H1 (cell line): ENCODE measurements around the gene BRD7. TPM values are rescaled to one million over a fixed set of nuclear protein-coding genes. Genes with fewer than 3 reads are reported as not detected.

Experiments used
- CTCF ChIA-PET: fragments of 300-600 bp; sonication (Branson Sonifier 250); formaldehyde crosslinking; loops from one replicate; lab custom pipeline; 2021; ENCODE audit not compliant: partially characterized antibody; lab: Charles Lee
- POLR2A ChIA-PET: fragments of 300-600 bp; sonication (Branson Sonifier 250); formaldehyde crosslinking; loops from one replicate; lab custom pipeline; 2021; ENCODE audit warnings: inconsistent platforms; ENCODE audit not compliant: partially characterized antibody; lab: Charles Lee
- DNase-seq, 2 experiments: peaks; one replicate each; pipeline versions ENCODE4 v3.0.0 to v3.0.0-alpha.2; 2010 to 2022; ENCODE audit warnings: low spot score in 2 of 2, low read depth in 1 of 2, mixed read lengths in 1 of 2
- FAIRE-seq: peaks from 2 replicates; lab custom pipeline; 2011; peaks lifted over from hg19 to GRCh38; lab: Jason Lieb, UNC
- H2AFZ ChIP-seq: 2 replicates; pipeline ENCODE4 v1.8.1; 2012; ENCODE audit warnings: low read length, inconsistent platforms
- H2AK5ac ChIP-seq: 2 replicates; pipeline ENCODE4 v1.6.1; 2013; ENCODE audit warnings: low read depth, low read length
- H2BK120ac ChIP-seq: replicated peaks from 2 replicates; pipeline ENCODE3; 2013; ENCODE audit warnings: low read depth, low read length, inconsistent platforms
- H2BK12ac ChIP-seq: 2 replicates; pipeline ENCODE4 v1.6.1; 2013; ENCODE audit warnings: low read depth, low read length
- H2BK15ac ChIP-seq: 2 replicates; pipeline ENCODE4 v1.6.1; 2013; ENCODE audit warnings: low read length
- H2BK20ac ChIP-seq: 2 replicates; pipeline ENCODE4 v1.6.1; 2013; ENCODE audit warnings: low read length
- H2BK5ac ChIP-seq: 2 replicates; pipeline ENCODE4 v1.6.1; 2013; ENCODE audit warnings: low read depth, low read length
- H3K14ac ChIP-seq: 2 replicates; pipeline ENCODE4 v1.6.1; 2013; ENCODE audit warnings: inconsistent platforms; ENCODE audit not compliant: insufficient read length
- H3K18ac ChIP-seq: 2 replicates; pipeline ENCODE4 v1.6.1; 2013; ENCODE audit warnings: low read length; ENCODE audit errors: extremely low read depth
- H3K23ac ChIP-seq: 2 replicates; pipeline ENCODE4 v1.6.1; 2013; ENCODE audit warnings: inconsistent platforms; ENCODE audit not compliant: insufficient read length
- H3K23me2 ChIP-seq: 2 replicates; pipeline ENCODE4 v1.6.1; 2013; ENCODE audit warnings: low read depth, low read length
- H3K27ac ChIP-seq: 2 replicates; pipeline ENCODE4 v1.6.1; 2011; ENCODE audit warnings: low read depth, low read length, inconsistent platforms
- H3K27me3 ChIP-seq, 4 experiments: replicated peaks in 1 of 4; 1 replicate in 1 of 4; 2 replicates in 3 of 4; pipeline versions ENCODE4 v1.6.1 to v1.8.1; 2011 to 2013; ENCODE audit warnings: low read length in 3 of 4, mild to moderate bottlenecking in 3 of 4, inconsistent platforms in 2 of 4, mixed read lengths in 2 of 4, moderate library complexity in 1 of 4; ENCODE audit not compliant: control insufficient read depth in 3 of 4, insufficient read depth in 3 of 4; ENCODE audit errors: extremely low read depth in 1 of 4
- H3K36me3 ChIP-seq, 4 experiments: 2 replicates each; pipeline versions ENCODE4 v1.6.1 to v1.8.1; 2011 to 2013; ENCODE audit warnings: mild to moderate bottlenecking in 4 of 4, low read length in 3 of 4, moderate library complexity in 2 of 4, control low read depth in 1 of 4, inconsistent platforms in 1 of 4; ENCODE audit not compliant: insufficient read depth in 4 of 4, control insufficient read depth in 2 of 4
- H3K4ac ChIP-seq: replicated peaks from 2 replicates; pipeline ENCODE3; 2013; ENCODE audit warnings: low read length, low read depth, mixed read lengths, inconsistent platforms; ENCODE audit not compliant: insufficient read length
- H3K4me1 ChIP-seq, 4 experiments: replicated peaks in 1 of 4; 1 replicate in 1 of 4; 2 replicates in 3 of 4; pipeline versions ENCODE4 v1.6.1 to v1.8.1; 2011 to 2013; ENCODE audit warnings: low read length in 3 of 4, inconsistent platforms in 2 of 4, mixed read lengths in 1 of 4; ENCODE audit not compliant: insufficient read depth in 4 of 4, control insufficient read depth in 3 of 4
- H3K4me2 ChIP-seq, 2 experiments: 2 replicates each; pipeline versions ENCODE4 v1.6.1 to v1.8.1; 2011 to 2013; ENCODE audit warnings: low read depth in 2 of 2, low read length in 2 of 2, control low read depth in 1 of 2, inconsistent platforms in 1 of 2, mild to moderate bottlenecking in 1 of 2; ENCODE audit not compliant: insufficient read depth in 1 of 2
- H3K4me3 ChIP-seq, 4 experiments: fragments of 200-600, 300-600 bp in 1 of 4; sonication (generic), shearing (Covaris generic), sonication (Bioruptor Twin) in 1 of 4; 2 replicates each; pipeline versions ENCODE4 v1.5.1 to v1.8.1; 2011 to 2016; ENCODE audit warnings: low read length in 4 of 4, low read depth in 3 of 4, control low read depth in 2 of 4, inconsistent platforms in 2 of 4, mild to moderate bottlenecking in 2 of 4, mixed read lengths in 1 of 4, moderate library complexity in 1 of 4; ENCODE audit not compliant: insufficient read depth in 2 of 4; ENCODE audit errors: extremely low read depth in 1 of 4
- H3K56ac ChIP-seq: replicated peaks from 2 replicates; pipeline ENCODE3; 2013; ENCODE audit warnings: low read depth, mild to moderate bottlenecking, mixed read lengths, low read length, inconsistent platforms; ENCODE audit not compliant: insufficient read length
- H3K79me1 ChIP-seq: 2 replicates; pipeline ENCODE4 v1.6.1; 2013; ENCODE audit warnings: low read depth, low read length, control low read depth
- H3K79me2 ChIP-seq, 2 experiments: 2 replicates each; pipeline versions ENCODE4 v1.6.1 to v1.8.1; 2012 to 2013; ENCODE audit warnings: low read length in 2 of 2, mild to moderate bottlenecking in 2 of 2, inconsistent platforms in 1 of 2; ENCODE audit not compliant: insufficient read depth in 2 of 2, control insufficient read depth in 1 of 2
- H3K9ac ChIP-seq, 4 experiments: replicated peaks in 1 of 4; 1 replicate in 1 of 4; 2 replicates in 3 of 4; pipeline versions ENCODE4 v1.6.1 to v1.8.1; 2011 to 2013; ENCODE audit warnings: low read depth in 3 of 4, low read length in 3 of 4, control low read depth in 2 of 4, mild to moderate bottlenecking in 2 of 4, moderate library complexity in 2 of 4, inconsistent platforms in 1 of 4; ENCODE audit errors: extremely low read depth in 1 of 4
- H3K9me3 ChIP-seq, 2 experiments: 2 replicates each; pipeline versions ENCODE4 v1.6.1 to v1.8.1; 2012 to 2013; ENCODE audit warnings: mild to moderate bottlenecking in 2 of 2, moderate library complexity in 2 of 2, control low read depth in 1 of 2, inconsistent platforms in 1 of 2, low read depth in 1 of 2, low read length in 1 of 2, mixed read lengths in 1 of 2; ENCODE audit not compliant: insufficient read depth in 2 of 2
- H4K20me1 ChIP-seq, 2 experiments: replicated peaks in 1 of 2; 2 replicates each; pipeline versions ENCODE3 to v1.8.1; 2011 to 2013; ENCODE audit warnings: inconsistent platforms in 2 of 2, low read length in 2 of 2, mild to moderate bottlenecking in 1 of 2; ENCODE audit not compliant: insufficient read depth in 2 of 2, control insufficient read depth in 1 of 2
- H4K5ac ChIP-seq: 2 replicates; pipeline ENCODE4 v1.6.1; 2013; ENCODE audit warnings: low read length, low read depth, mixed read lengths, inconsistent platforms; ENCODE audit not compliant: insufficient read length
- H4K8ac ChIP-seq: 2 replicates; pipeline ENCODE4 v1.8.0; 2013; ENCODE audit warnings: mild to moderate bottlenecking, moderate library complexity, low read length, inconsistent platforms; ENCODE audit not compliant: insufficient read depth; ENCODE audit errors: extremely low read depth
- H4K91ac ChIP-seq: replicated peaks from 2 replicates; pipeline ENCODE3; 2013; ENCODE audit warnings: low read length, mixed read lengths, inconsistent platforms; ENCODE audit not compliant: insufficient read length
- SRF ChIP-seq: IDR thresholded peaks from 2 replicates; pipeline ENCODE4 v1.6.1; 2011; ENCODE audit warnings: mild to moderate bottlenecking, low read depth, low read length, moderate library complexity
- TEAD4 ChIP-seq: IDR thresholded peaks from 2 replicates; pipeline ENCODE4 v1.6.1; 2012; ENCODE audit warnings: low read depth, low read length, inconsistent platforms, mixed read lengths
- WGBS, 2 experiments: shearing (Covaris generic) in 1 of 2; methylation state at CpG; one replicate each; pipeline versions ENCODE4 v1.1.6 to v1.1.7; 2013 to 2015; ENCODE audit warnings: low lambda C conversion rate in 2 of 2, mixed read lengths in 2 of 2, inconsistent platforms in 1 of 2, low coverage in 1 of 2, missing lambda C conversion rate in 1 of 2; ENCODE audit not compliant: insufficient replicate concordance in 2 of 2, insufficient coverage in 1 of 2, insufficient read length in 1 of 2; ENCODE audit errors: extremely low coverage in 1 of 2, missing lambda C conversion rate in 1 of 2; 5-methylcytosine and 5-hydroxymethylcytosine counted together
- polyA plus RNA-seq, 7 experiments: library from polyadenylated mRNA; depleted of rRNA in 3 of 7; stranded (reverse) in 5 of 7; unstranded in 2 of 7; fragments of >200 nt in 5 of 7; fragments of 200-250 nt in 2 of 7; gene quantifications; 1 replicate in 5 of 7; 2 replicates in 1 of 7; 4 replicates in 1 of 7; pipeline versions ENCODE4 v1.2.1 to v1.2.3, GENCODE V29; 2011 to 2013; ENCODE audit warnings: missing spikeins in 2 of 7, mixed read lengths in 2 of 7
- total RNA-seq: library from RNA; stranded (reverse); fragmentation: NEBNext Ultra II Directional; extraction: Animal tissue kit (Norgen Biotek cat#: 25700); gene quantifications from 2 replicates; pipeline ENCODE4 v1.2.1, GENCODE V29; 2021

Gene BRD7
- total and polyA plus RNA-seq, 2 of the 8 experiments (the other 6 are each of a cell fraction or from before 2014, with no cell fraction given) = 42.5 to 120 TPM

DNA sequence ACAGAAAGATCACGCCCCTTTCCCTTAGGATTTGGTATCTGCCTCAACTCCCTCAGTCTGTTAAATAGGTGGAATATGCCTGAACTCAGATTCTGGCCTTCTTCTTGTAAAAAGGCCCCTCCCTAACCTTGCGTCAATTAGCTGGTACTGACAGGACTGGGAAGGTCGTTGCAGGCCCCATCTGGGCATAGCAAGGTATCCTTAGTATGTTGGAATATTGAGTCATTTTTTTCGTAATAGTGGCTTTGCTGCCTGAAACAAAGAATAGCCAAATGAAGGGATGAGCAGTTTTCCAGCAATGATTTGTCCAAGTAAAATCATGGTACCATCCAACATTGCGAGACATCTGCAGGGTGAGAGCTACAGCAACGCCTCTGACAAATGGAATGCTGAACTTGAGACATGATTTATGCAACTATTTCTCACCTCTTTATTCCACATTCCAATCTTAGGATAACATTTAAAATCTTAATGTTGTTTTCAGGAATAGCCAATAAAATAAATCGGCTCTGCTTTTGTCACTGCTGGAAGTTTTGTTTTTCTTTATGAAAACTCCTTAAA is 39.3 kb upstream of the BRD7 start:
- no peak for FAIRE-seq
- no peak overlapping the region for H3K4me2 ChIP-seq
- no peak overlapping the region for H2AFZ ChIP-seq

More for the DNA sequence above, 39.3 kb upstream of the BRD7 start:
- Histone ChIP-seq H3K27me3 (no peaks in the 10 kb centered on the region), H3K18ac (no peak overlapping the region), H4K20me1 (no peaks in the 10 kb centered on the region), H3K14ac (no peak overlapping the region), H2BK12ac (no peak overlapping the region), H3K9me3 (no peaks in the 10 kb centered on the region; a peak in 1 of 4 replicates), H3K79me2 (no peaks in the 10 kb centered on the region), H3K4me1 (peaks cover 0 to 3% (median 0%) of the 10 kb centered on the region in 4 experiments; a peak in 1 of 7 replicates), H3K23ac (no peak overlapping the region), H3K27ac (no peak overlapping the region), H4K8ac (no peak overlapping the region), H4K91ac (no peak overlapping the region), H2BK5ac (no peak overlapping the region), H4K5ac (no peak overlapping the region), H3K4ac (no peak overlapping the region), H2BK15ac (no peak overlapping the region), H3K23me2 (no peaks in the 10 kb centered on the region), H3K56ac (no peak overlapping the region), H2BK120ac (no peak overlapping the region), H3K9ac (no peak overlapping the region), H2BK20ac (no peak overlapping the region), H3K4me3 (no peak overlapping the region), H3K36me3 (no peaks in the 10 kb centered on the region), H3K79me1 (no peaks in the 10 kb centered on the region), H2AK5ac (no peak overlapping the region)
- 72% methylated on average over 7 of the region's 7 CpGs; no CpG with 5 or more reads in 1 of the 2 experiments for WGBS, 2 experiments
- TF ChIP-seq SRF (no peak), TEAD4 (peak; percentile 29; the same call in 1 of the 2 replicates)
- CTCF ChIA-PET = interaction anchor here (0.8 kb wide), 1 partner anchor 56 kb away, joined by 3 read pairs; no protein-coding TSS in a partner anchor
- no peak for DNase-seq
- POLR2A ChIA-PET = no interaction called here
